ENCODE results near the gene PEX14. TPM values are rescaled to one million over a fixed set of nuclear protein-coding genes. Genes with fewer than 3 reads are reported as not detected.

The PEX14 gene
- total and polyA plus RNA-seq, 2 experiments from 2014 or later: 17.6 to 19.6 TPM

GRCh38 chr1:10516925-10517676 is 42.4 kb downstream of the PEX14 start:
- Mint-ChIP-seq H3K27me3 (ENCODE audit: insufficient read depth, low read depth, poor library complexity) (no peaks in the 10 kb centered on the region), H3K4me3 (no peak overlapping the region), H3K4me1 (peaks cover 73% of the 10 kb centered on the region), H3K36me3 (ENCODE audit: low read depth) (no peaks in the 10 kb centered on the region; the same call in 2 of the 3 replicates), H3K9me3 (no peaks in the 10 kb centered on the region), H3K27ac (no peak overlapping the region)
- DNase-seq (ENCODE audit: low spot score): no peak
- peak overlapping the region; percentile 16; the same call in 1 of the 2 replicates for H3K4me2 ChIP-seq
- TF ChIP-seq EZH2 (IDR thresholded peaks at IDR 0.05; ENCODE audit: low read depth, unreplicated experiment) (no peak), CTCF (conservative IDR thresholded peaks at IDR 0.05; ENCODE audit: low read depth in 2 of 2) (no peak), CREB1 (CRISPR knock-in tag; IDR thresholded peaks at IDR 0.05; ENCODE audit: low read depth) (no peak), POLR2AphosphoS5 (IDR thresholded peaks at IDR 0.05; ENCODE audit: low read depth) (no peak), ZNF462 (CRISPR knock-in tag; IDR thresholded peaks at IDR 0.05) (no peak), ZNF114 (CRISPR knock-in tag; IDR thresholded peaks at IDR 0.05) (no peak), JUNB (IDR thresholded peaks at IDR 0.05; ENCODE audit: unreplicated experiment) (no peak), EZH2phosphoT487 (IDR thresholded peaks at IDR 0.05; ENCODE audit: unreplicated experiment) (no peak), ETS1 (IDR thresholded peaks at IDR 0.05) (no peak), REST (IDR thresholded peaks at IDR 0.05; ENCODE audit: unreplicated experiment) (no peak), NANOG (IDR thresholded peaks at IDR 0.05; ENCODE audit: borderline replicate concordance) (no peak)
- peaks cover 17% of the 10 kb centered on the region for H4K20me1 ChIP-seq (replicated peaks; ENCODE audit: insufficient read depth)
- ATAC-seq: no peak
- H3K27ac ChIP-seq (ENCODE audit: low read depth): no peak overlapping the region
- peaks cover 68% of the 10 kb centered on the region for H3K4me1 ChIP-seq (ENCODE audit: insufficient read depth)
- H2AFZ ChIP-seq: no peak overlapping the region
- no peaks in the 10 kb centered on the region for H3K9me2 ChIP-seq (ENCODE audit: insufficient read depth)
- no peaks in the 10 kb centered on the region for H3K36me3 ChIP-seq (ENCODE audit: insufficient read depth)
- no peaks in the 10 kb centered on the region for H3K27me3 ChIP-seq (ENCODE audit: insufficient read depth)
- H3F3A ChIP-seq (replicated peaks; ENCODE audit: low read depth): no peaks in the 10 kb centered on the region; the same call in 1 of the 2 replicates
- peaks cover 64% of the 10 kb centered on the region for H3K79me2 ChIP-seq (replicated peaks; ENCODE audit: insufficient read depth)
- H3K4me3 ChIP-seq: no peak overlapping the region

All from GM23338 (cell line).